K562 (cell line): ENCODE data around the gene GOLPH3. TPM values are rescaled to one million over a fixed set of nuclear protein-coding genes. Genes with fewer than 3 reads are reported as not detected.

Experiments
- ATF3 ChIP-seq, 2 experiments: fragments of 450-650 bp in 1 of 2; sonication (generic) in 1 of 2; formaldehyde crosslinking in 1 of 2; IDR thresholded peaks in 1 of 2; conservative IDR thresholded peaks in 1 of 2; 2 replicates each; pipeline versions ENCODE4 v1.6.1 to v1.8.1; 2016 to 2023; ENCODE audit warnings: mild to moderate bottlenecking in 2 of 2, moderate library complexity in 2 of 2, inconsistent platforms in 1 of 2, missing genetic modification reagents in 1 of 2
- CREBBP ChIP-seq: IDR thresholded peaks from one replicate; pipeline ENCODE4 v1.6.1; 2012; ENCODE audit warnings: low read depth, mild to moderate bottlenecking, control low read depth, inconsistent platforms, low read length
- DEAF1 ChIP-seq: fragments of 450-650 bp; formaldehyde crosslinking; IDR thresholded peaks from 2 replicates; pipeline ENCODE4 v1.4.0; 2020; ENCODE audit warnings: mild to moderate bottlenecking, moderate library complexity
- E2F1 ChIP-seq: sonication (generic); formaldehyde crosslinking; IDR thresholded peaks from 2 replicates; pipeline ENCODE4 v1.8.1; 2023; ENCODE audit warnings: mild to moderate bottlenecking, missing genetic modification reagents, moderate library complexity
- ESRRB ChIP-seq: fragments of 250-450 bp; sonication (Bioruptor Pico); IDR thresholded peaks from 2 replicates; pipeline ENCODE4 v1.5.0; 2020; ENCODE audit warnings: mild to moderate bottlenecking, moderate library complexity, borderline replicate concordance
- HINFP ChIP-seq: fragments of 450-650 bp; conservative IDR thresholded peaks from 2 replicates; pipeline ENCODE4 v1.6.1; 2016; ENCODE audit warnings: missing genetic modification characterization, low read depth, mild to moderate bottlenecking, control low read depth, missing compliant biosample characterization
- L3MBTL2 ChIP-seq: fragments of 450-650 bp; IDR thresholded peaks from 2 replicates; pipeline ENCODE4 v1.6.1; 2016; ENCODE audit warnings: mild to moderate bottlenecking, moderate library complexity
- NFYB ChIP-seq: IDR thresholded peaks from 2 replicates; pipeline ENCODE4 v1.6.1; 2011; ENCODE audit warnings: mild to moderate bottlenecking, moderate library complexity; ENCODE audit not compliant: insufficient read length; ENCODE audit errors: extremely low read depth
- NR1H2 ChIP-seq: sonication (generic); formaldehyde crosslinking; IDR thresholded peaks from 2 replicates; pipeline ENCODE4 v1.4.0; 2020; ENCODE audit warnings: mild to moderate bottlenecking, missing genetic modification reagents
- NUFIP1 ChIP-seq: fragments of 450-650 bp; IDR thresholded peaks from 2 replicates; pipeline ENCODE4 v1.6.1; 2018; ENCODE audit not compliant: partially characterized antibody
- PHB ChIP-seq: fragments of 250-450 bp; sonication (Bioruptor Pico); IDR thresholded peaks from 2 replicates; pipeline ENCODE4 v1.5.0; 2021
- SMAD4 ChIP-seq: fragments of 250-450 bp; sonication (Bioruptor Pico); conservative IDR thresholded peaks from 2 replicates; pipeline ENCODE4 v1.8.0; 2021; ENCODE audit warnings: inconsistent platforms, mild to moderate bottlenecking, moderate library complexity
- TAF9B ChIP-seq: fragments of 450-650 bp; IDR thresholded peaks from 2 replicates; pipeline ENCODE4 v1.6.1; 2018; ENCODE audit warnings: mild to moderate bottlenecking; ENCODE audit not compliant: partially characterized antibody
- TRIM25 ChIP-seq: fragments of 450-650 bp; IDR thresholded peaks from 2 replicates; pipeline ENCODE4 v1.7.0; 2016; ENCODE audit warnings: borderline replicate concordance
- YY1 ChIP-seq, 3 experiments: IDR thresholded peaks; 2 replicates each; pipeline ENCODE4 v1.6.1; 2011; ENCODE audit warnings: low read length in 2 of 3, mild to moderate bottlenecking in 2 of 3, moderate library complexity in 2 of 3, borderline replicate concordance in 1 of 3, control low read depth in 1 of 3, low read depth in 1 of 3; ENCODE audit not compliant: insufficient read depth in 3 of 3, insufficient replicate concordance in 2 of 3, control insufficient read depth in 1 of 3, insufficient read length in 1 of 3; ENCODE audit errors: extremely low read depth in 1 of 3
- ZFX ChIP-seq: sonication (generic); formaldehyde crosslinking; IDR thresholded peaks from 2 replicates; pipeline ENCODE4 v1.8.0; 2022; ENCODE audit warnings: mild to moderate bottlenecking, missing genetic modification reagents, moderate library complexity
- polyA plus RNA-seq, 8 experiments: library from polyadenylated mRNA; depleted of rRNA in 4 of 8; stranded (reverse) in 5 of 8; unstranded in 3 of 8; fragments of >200 nt; fragmentation: Nextera tagmentation in 2 of 8; fragmentation: Illumina TruSeq in 1 of 8; extraction: Ambion mirVana in 2 of 8; extraction: Trizol in 1 of 8; gene quantifications; 2 replicates each; pipeline versions ENCODE4 v1.2.1 to v1.2.3, GENCODE V29; 2011 to 2014; ENCODE audit warnings: inconsistent platforms in 1 of 8, missing spikeins in 1 of 8
- total RNA-seq, 7 experiments: library from RNA; depleted of rRNA in 6 of 7; stranded (reverse); fragments of >200 nt in 6 of 7; fragmentation: Illumina TruSeq in 2 of 7; extraction: Trizol in 2 of 7; gene quantifications; 2 replicates each; pipeline versions ENCODE4 v1.2.1 to v1.2.3, GENCODE V29; 2011 to 2021; ENCODE audit warnings: low replicate concordance in 1 of 7

Gene GOLPH3
- total and polyA plus RNA-seq, 9 of the 15 experiments (the other 6 are each of a cell fraction or from before 2014, with no cell fraction given): 18.8 to 94.6 (median 55.1) TPM

GRCh38 chr5:32174011-32174870 is at the start of gene GOLPH3 (continued):
- 0 out of 2 replicates have a peak, but pooled peaks have one; percentile 18 for TF ChIP-seq TRIM25
- TF ChIP-seq CREBBP: no peak
- TF ChIP-seq HINFP (tag): no peak
- peak; percentile 97 for TF ChIP-seq ATF3 (IDR thresholded peaks at IDR 0.05)
- TF ChIP-seq ATF3 (CRISPR knock-in tag; conservative IDR thresholded peaks at IDR 0.05): peak; percentile 91; the same call in 1 of the 2 replicates
- peak; percentile 76 for TF ChIP-seq E2F1 (CRISPR knock-in tag)
- no peak for TF ChIP-seq NFYB
- TF ChIP-seq PHB: 0 out of 2 replicates have a peak, but pooled peaks have one; percentile 59
- peak; percentile 74 for TF ChIP-seq L3MBTL2
- peak; percentile 90 for TF ChIP-seq TAF9B
- TF ChIP-seq YY1 (IDR thresholded peaks at IDR 0.05; ENCODE audit: borderline replicate concordance in 1 of 3, control insufficient read depth in 1 of 3, extremely low read depth in 1 of 3, insufficient read depth in 3 of 3, insufficient read length in 1 of 3, insufficient replicate concordance in 2 of 3, low read depth in 1 of 3, low read length in 2 of 3): peak; percentile 96 to 99 (median 98)
- TF ChIP-seq ESRRB: no peak
- TF ChIP-seq NR1H2: no peak; the same call in 1 of the 2 replicates
- no peak for TF ChIP-seq NUFIP1
- no peak for TF ChIP-seq DEAF1 (CRISPR knock-in tag)
- peak; percentile 97 for TF ChIP-seq SMAD4
- peak; percentile 99 for TF ChIP-seq ZFX (CRISPR knock-in tag)
